Activated CD4-positive, CD25-positive, alpha-beta regulatory T cell treated with anti-CD3 and anti-CD28 coated beads, Interleukin-2, amount 50 U/mL, for 24 hours (primary cell): ENCODE results near the gene ARHGAP11A.

ENCODE experiments used
- ATAC-seq, 2 donors: fragments of 150-1000 bp; cut with Tn5 transposase; one replicate each; pipeline ENCODE4 v1.10.0; 2021; ENCODE audit warnings: mild to moderate bottlenecking in 1 of 2, moderate library complexity in 1 of 2

The ARHGAP11A gene

DNA sequence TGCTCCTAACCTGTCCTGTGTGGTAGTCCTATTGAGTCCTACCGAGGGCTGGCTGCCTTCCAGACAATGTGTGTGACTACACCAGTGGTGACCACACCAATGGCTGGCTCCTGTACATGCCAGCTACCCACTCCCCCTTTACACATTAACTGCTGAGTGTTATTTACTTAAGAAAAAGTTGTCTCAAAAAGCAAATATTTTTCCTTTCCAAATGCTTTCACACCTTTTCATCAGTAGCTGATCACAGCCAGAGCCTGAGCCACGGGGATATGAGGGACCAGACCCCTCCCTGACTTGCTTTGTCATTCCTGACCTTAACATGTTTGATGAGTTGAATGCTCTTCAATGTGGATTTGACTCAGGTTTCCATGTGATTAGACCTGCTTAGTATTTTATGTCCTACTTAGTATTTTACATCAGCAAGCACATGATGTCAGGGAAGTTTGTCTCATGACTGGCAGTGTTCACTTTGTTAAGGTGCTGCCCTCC is 72.9 kb downstream of the ARHGAP11A start:
- no peak for ATAC-seq
